HL-60 (cell line): ENCODE results near the gene KDM6A.

Source experiments
- GABPA ChIP-seq: IDR thresholded peaks from 2 replicates; pipeline ENCODE4 v1.6.1; 2012; ENCODE audit warnings: low read depth
- POLR2AphosphoS5 ChIP-seq: IDR thresholded peaks from 2 replicates; pipeline ENCODE4 v1.6.1; 2012; ENCODE audit warnings: low read depth
- REST ChIP-seq: IDR thresholded peaks from 2 replicates; pipeline ENCODE4 v1.6.1; 2012; ENCODE audit warnings: low read depth; ENCODE audit not compliant: insufficient replicate concordance
- SPI1 ChIP-seq: IDR thresholded peaks from 2 replicates; pipeline ENCODE4 v1.6.1; 2012; ENCODE audit warnings: low read depth, mild to moderate bottlenecking, borderline replicate concordance
- TF ChIP-seq, protein P1 (sequence below): IDR thresholded peaks from one replicate; pipeline ENCODE4 v1.5.1; 2011; ENCODE audit warnings: low read length, control low read depth, inconsistent platforms; ENCODE audit not compliant: insufficient read depth

DNA sequence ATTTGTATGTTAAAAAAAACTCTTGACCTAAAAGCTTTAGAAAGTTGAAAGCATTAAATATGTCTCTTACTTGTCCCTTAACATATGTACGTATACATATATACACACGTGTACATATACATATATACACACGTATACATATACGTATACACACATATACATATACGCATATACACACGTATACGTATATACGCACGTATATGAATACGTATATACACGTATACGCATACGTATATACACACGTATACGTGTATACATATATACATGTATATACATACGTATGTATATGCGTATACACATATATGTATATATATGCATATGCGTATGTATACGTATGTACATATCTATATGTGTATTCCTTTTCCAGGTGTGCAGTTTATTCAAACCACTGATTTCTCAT, 3.8 kb downstream of the KDM6A start:
- TF ChIP-seq, protein P1, sequence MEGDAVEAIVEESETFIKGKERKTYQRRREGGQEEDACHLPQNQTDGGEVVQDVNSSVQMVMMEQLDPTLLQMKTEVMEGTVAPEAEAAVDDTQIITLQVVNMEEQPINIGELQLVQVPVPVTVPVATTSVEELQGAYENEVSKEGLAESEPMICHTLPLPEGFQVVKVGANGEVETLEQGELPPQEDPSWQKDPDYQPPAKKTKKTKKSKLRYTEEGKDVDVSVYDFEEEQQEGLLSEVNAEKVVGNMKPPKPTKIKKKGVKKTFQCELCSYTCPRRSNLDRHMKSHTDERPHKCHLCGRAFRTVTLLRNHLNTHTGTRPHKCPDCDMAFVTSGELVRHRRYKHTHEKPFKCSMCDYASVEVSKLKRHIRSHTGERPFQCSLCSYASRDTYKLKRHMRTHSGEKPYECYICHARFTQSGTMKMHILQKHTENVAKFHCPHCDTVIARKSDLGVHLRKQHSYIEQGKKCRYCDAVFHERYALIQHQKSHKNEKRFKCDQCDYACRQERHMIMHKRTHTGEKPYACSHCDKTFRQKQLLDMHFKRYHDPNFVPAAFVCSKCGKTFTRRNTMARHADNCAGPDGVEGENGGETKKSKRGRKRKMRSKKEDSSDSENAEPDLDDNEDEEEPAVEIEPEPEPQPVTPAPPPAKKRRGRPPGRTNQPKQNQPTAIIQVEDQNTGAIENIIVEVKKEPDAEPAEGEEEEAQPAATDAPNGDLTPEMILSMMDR, result no peak
- TF ChIP-seq REST, result no peak
- no peak for TF ChIP-seq POLR2AphosphoS5
- TF ChIP-seq SPI1, result no peak
- TF ChIP-seq GABPA, result no peak
